Epidermal melanocyte (primary cell): Measurements from ENCODE around the gene LAMA1.
"Not testable (repeated sequence)": the region's sequence is repeated elsewhere in the genome, so short reads cannot be mapped to it uniquely, and the experiment has no call there.

Experiments
- DNase-seq: peaks from one replicate; pipeline ENCODE4 v3.0.0; 2011; ENCODE audit warnings: low spot score; ENCODE audit not compliant: insufficient read length

The LAMA1 gene

GRCh38 chr18:6951336-6952090 is 166.1 kb downstream of the LAMA1 start:
- DNase-seq, result no peak

GRCh38 chr18:6950641-6951040 is 167.0 kb downstream of the LAMA1 start:
- no peak for DNase-seq

GRCh38 chr18:6949800-6950586 is 167.6 kb downstream of the LAMA1 start:
- no peak for DNase-seq

GRCh38 chr18:6948281-6949055 is 169.1 kb downstream of the LAMA1 start:
- no peak for DNase-seq

GRCh38 chr18:6947338-6948030 is 170.1 kb downstream of the LAMA1 start:
- no peak for DNase-seq

- DNase-seq, result no peak
These were observed 174.5 kb downstream of the LAMA1 start for GRCh38 chr18:6943143-6943542.

- DNase-seq, result no peak
These were observed 174.9 kb downstream of the LAMA1 start for GRCh38 chr18:6942742-6943141.

- no peak for DNase-seq
These were observed 175.6 kb downstream of the LAMA1 start for GRCh38 chr18:6941996-6942395.

GRCh38 chr18:6940451-6940850 is 177.1 kb downstream of the LAMA1 start:
- DNase-seq, result no peak

- no peak for DNase-seq
These were observed 177.6 kb downstream of the LAMA1 start for GRCh38 chr18:6939972-6940371.

- not testable (repeated sequence) for DNase-seq
These were observed 179.2 kb downstream of the LAMA1 start for GRCh38 chr18:6938403-6938802.

GRCh38 chr18:6938003-6938402 is 179.6 kb downstream of the LAMA1 start:
- no peak for DNase-seq

GRCh38 chr18:6934859-6935258 is 182.7 kb downstream of the LAMA1 start:
- DNase-seq, result no peak

GRCh38 chr18:6929370-6930102 is 188.1 kb downstream of the LAMA1 start:
- DNase-seq, result no peak

- DNase-seq, result no peak
These were observed 189.2 kb downstream of the LAMA1 start for GRCh38 chr18:6928359-6928758.

- DNase-seq, result no peak
These were observed 190.4 kb downstream of the LAMA1 start for GRCh38 chr18:6927153-6927552.

- no peak for DNase-seq
These were observed 194.4 kb downstream of the LAMA1 start for GRCh38 chr18:6923220-6923619.

- DNase-seq, result no peak
These were observed 196.0 kb downstream of the LAMA1 start for GRCh38 chr18:6921571-6921970.

- DNase-seq, result peak; percentile 57
These were observed 197.3 kb downstream of the LAMA1 start for GRCh38 chr18:6920099-6920955.

GRCh38 chr18:6917072-6917471 is 200.5 kb downstream of the LAMA1 start:
- DNase-seq, result no peak
